T-helper 1 cell treated with Interleukin-12 subunit alpha and Interleukin-12 subunit beta and Interleukin-4 antibody, amounts not matched to agents 30 μg/mL and 1 μg/mL, for 36 hours (primary cell): ENCODE measurements around the gene MSTN.

Source experiments
- H3K27ac Mint-ChIP-seq: one replicate; pipeline ENCODE4 v1.8.0; 2021; ENCODE audit warnings: mild to moderate bottlenecking, mixed read lengths
- H3K27me3 Mint-ChIP-seq: one replicate; pipeline ENCODE4 v1.8.0; 2021; ENCODE audit warnings: low read depth, mixed read lengths
- H3K36me3 Mint-ChIP-seq: one replicate; pipeline ENCODE4 v1.8.0; 2021; ENCODE audit warnings: low read depth, mixed read lengths
- H3K4me1 Mint-ChIP-seq: one replicate; pipeline ENCODE4 v1.8.0; 2021; ENCODE audit warnings: low read depth, mixed read lengths
- H3K4me3 Mint-ChIP-seq: one replicate; pipeline ENCODE4 v1.8.0; 2021; ENCODE audit warnings: mild to moderate bottlenecking, moderate library complexity, mixed read lengths
- H3K9me3 Mint-ChIP-seq: one replicate; pipeline ENCODE4 v1.8.0; 2021; ENCODE audit warnings: mixed read lengths

The MSTN gene

GRCh38 chr2:190084704-190085103 lies 22.2 kb upstream of the MSTN start:
- Mint-ChIP-seq H3K36me3 (no peaks in the 10 kb centered on the region), H3K4me3 (no peak overlapping the region), H3K27ac (no peak overlapping the region), H3K4me1 (no peaks in the 10 kb centered on the region), H3K9me3 (no peaks in the 10 kb centered on the region), H3K27me3 (peaks cover 7% of the 10 kb centered on the region)

- Mint-ChIP-seq H3K4me3 (no peak overlapping the region), H3K9me3 (no peaks in the 10 kb centered on the region), H3K27ac (no peak overlapping the region), H3K27me3 (peaks cover 20% of the 10 kb centered on the region), H3K4me1 (no peaks in the 10 kb centered on the region), H3K36me3 (no peaks in the 10 kb centered on the region)
Measured at GRCh38 chr2:190082118-190082517, 19.6 kb upstream of the MSTN start.

- Mint-ChIP-seq H3K4me3 (no peak overlapping the region), H3K4me1 (no peaks in the 10 kb centered on the region), H3K27ac (no peak overlapping the region), H3K36me3 (no peaks in the 10 kb centered on the region), H3K27me3 (peaks cover 26% of the 10 kb centered on the region), H3K9me3 (no peaks in the 10 kb centered on the region)
Measured at GRCh38 chr2:190080527-190081049, 18.1 kb upstream of the MSTN start.

- no peaks in the 10 kb centered on the region for H3K36me3 Mint-ChIP-seq
- H3K27ac Mint-ChIP-seq: no peak overlapping the region
- peaks cover 29% of the 10 kb centered on the region for H3K27me3 Mint-ChIP-seq
- no peaks in the 10 kb centered on the region for H3K4me1 Mint-ChIP-seq
- H3K4me3 Mint-ChIP-seq: no peak overlapping the region
- H3K9me3 Mint-ChIP-seq: no peaks in the 10 kb centered on the region
Measured at GRCh38 chr2:190079160-190079559, 16.6 kb upstream of the MSTN start.

GRCh38 chr2:190075623-190076022 lies 13.1 kb upstream of the MSTN start:
- H3K36me3 Mint-ChIP-seq: no peaks in the 10 kb centered on the region
- no peaks in the 10 kb centered on the region for H3K4me1 Mint-ChIP-seq
- H3K4me3 Mint-ChIP-seq: no peak overlapping the region
- H3K27me3 Mint-ChIP-seq: peaks cover 29% of the 10 kb centered on the region
- H3K9me3 Mint-ChIP-seq: no peaks in the 10 kb centered on the region
- no peak overlapping the region for H3K27ac Mint-ChIP-seq

GRCh38 chr2:190069936-190070696 lies 7.6 kb upstream of the MSTN start:
- no peak overlapping the region for H3K4me3 Mint-ChIP-seq
- no peaks in the 10 kb centered on the region for H3K4me1 Mint-ChIP-seq
- H3K27ac Mint-ChIP-seq: no peak overlapping the region
- no peaks in the 10 kb centered on the region for H3K36me3 Mint-ChIP-seq
- no peaks in the 10 kb centered on the region for H3K9me3 Mint-ChIP-seq
- H3K27me3 Mint-ChIP-seq: peaks cover 4% of the 10 kb centered on the region

- H3K9me3 Mint-ChIP-seq: no peaks in the 10 kb centered on the region
- H3K27me3 Mint-ChIP-seq: peaks cover 4% of the 10 kb centered on the region
- no peak overlapping the region for H3K4me3 Mint-ChIP-seq
- no peaks in the 10 kb centered on the region for H3K36me3 Mint-ChIP-seq
- H3K27ac Mint-ChIP-seq: no peak overlapping the region
- no peaks in the 10 kb centered on the region for H3K4me1 Mint-ChIP-seq
Measured at GRCh38 chr2:190068764-190069163, 6.2 kb upstream of the MSTN start.

- Mint-ChIP-seq H3K27me3 (peaks cover 4% of the 10 kb centered on the region), H3K4me3 (no peak overlapping the region)
Measured at GRCh38 chr2:190065839-190066238, 3.3 kb upstream of the MSTN start.

GRCh38 chr2:190063624-190064023 lies 1.1 kb upstream of the MSTN start:
- no peaks in the 10 kb centered on the region for H3K9me3 Mint-ChIP-seq
- no peaks in the 10 kb centered on the region for H3K36me3 Mint-ChIP-seq
- no peaks in the 10 kb centered on the region for H3K4me1 Mint-ChIP-seq
- H3K27me3 Mint-ChIP-seq: peaks cover under 1% of the 10 kb centered on the region
- no peak overlapping the region for H3K4me3 Mint-ChIP-seq
- no peak overlapping the region for H3K27ac Mint-ChIP-seq

More at GRCh38 chr2:190065839-190066238, 3.3 kb upstream of the MSTN start:
- Mint-ChIP-seq H3K27ac (no peak overlapping the region), H3K9me3 (no peaks in the 10 kb centered on the region), H3K36me3 (no peaks in the 10 kb centered on the region), H3K4me1 (no peaks in the 10 kb centered on the region)

GRCh38 chr2:190062053-190062452 lies 476 bp downstream of the MSTN start:
- no peaks in the 10 kb centered on the region for H3K36me3 Mint-ChIP-seq
- H3K27ac Mint-ChIP-seq: no peak overlapping the region
- no peaks in the 10 kb centered on the region for H3K27me3 Mint-ChIP-seq
- H3K4me1 Mint-ChIP-seq: no peaks in the 10 kb centered on the region
- H3K4me3 Mint-ChIP-seq: no peak overlapping the region
- no peaks in the 10 kb centered on the region for H3K9me3 Mint-ChIP-seq

- no peaks in the 10 kb centered on the region for H3K36me3 Mint-ChIP-seq
- H3K27ac Mint-ChIP-seq: no peak overlapping the region
- no peaks in the 10 kb centered on the region for H3K27me3 Mint-ChIP-seq
- no peaks in the 10 kb centered on the region for H3K9me3 Mint-ChIP-seq
- H3K4me3 Mint-ChIP-seq: no peak overlapping the region
- H3K4me1 Mint-ChIP-seq: no peaks in the 10 kb centered on the region
Measured at GRCh38 chr2:190060626-190061025, 1.9 kb downstream of the MSTN start.

- no peak overlapping the region for H3K4me3 Mint-ChIP-seq
- no peaks in the 10 kb centered on the region for H3K4me1 Mint-ChIP-seq
- no peaks in the 10 kb centered on the region for H3K27me3 Mint-ChIP-seq
- no peaks in the 10 kb centered on the region for H3K36me3 Mint-ChIP-seq
- H3K9me3 Mint-ChIP-seq: no peaks in the 10 kb centered on the region
- no peak overlapping the region for H3K27ac Mint-ChIP-seq
Measured at GRCh38 chr2:190060019-190060418, 2.5 kb downstream of the MSTN start.

GRCh38 chr2:190053426-190053825 lies 9.1 kb downstream of the MSTN start:
- Mint-ChIP-seq H3K36me3 (no peaks in the 10 kb centered on the region), H3K4me3 (no peak overlapping the region), H3K4me1 (no peaks in the 10 kb centered on the region), H3K27me3 (no peaks in the 10 kb centered on the region), H3K9me3 (no peaks in the 10 kb centered on the region), H3K27ac (no peak overlapping the region)

GRCh38 chr2:190052307-190052706 lies 10.2 kb downstream of the MSTN start:
- no peak overlapping the region for H3K4me3 Mint-ChIP-seq
- no peaks in the 10 kb centered on the region for H3K27me3 Mint-ChIP-seq
- H3K9me3 Mint-ChIP-seq: no peaks in the 10 kb centered on the region
- no peak overlapping the region for H3K27ac Mint-ChIP-seq
- no peaks in the 10 kb centered on the region for H3K4me1 Mint-ChIP-seq
- H3K36me3 Mint-ChIP-seq: no peaks in the 10 kb centered on the region

- no peaks in the 10 kb centered on the region for H3K4me1 Mint-ChIP-seq
- H3K4me3 Mint-ChIP-seq: no peak overlapping the region
- H3K36me3 Mint-ChIP-seq: no peaks in the 10 kb centered on the region
- no peaks in the 10 kb centered on the region for H3K27me3 Mint-ChIP-seq
- H3K9me3 Mint-ChIP-seq: no peaks in the 10 kb centered on the region
- H3K27ac Mint-ChIP-seq: no peak overlapping the region
Measured at GRCh38 chr2:190051223-190051622, 11.3 kb downstream of the MSTN start.
